ENCODE results near the gene TMOD1.
A peak's percentile ranks its signal among the peaks of the same experiment; 100 is the strongest.

TMOD1 gene

GRCh38 chr9:97517331-97518089 lies 16.0 kb downstream of the TMOD1 start:
- H3K4me3 ChIP-seq (ENCODE audit: low read depth, low read length), result no peak overlapping the region
- TF ChIP-seq CTCF (IDR thresholded peaks at IDR 0.05; ENCODE audit: low read depth, low read length), result no peak
- DNase-seq (ENCODE audit: low read depth, low spot score), result no peak
- in situ Hi-C loops (cut with HindIII; ENCODE audit: low sequenced_read_pairs), result no loop called here

- no peak overlapping the region for H3K4me3 ChIP-seq (ENCODE audit: low read depth, low read length)
- in situ Hi-C loops (cut with HindIII; ENCODE audit: low sequenced_read_pairs), result no loop called here
- no peak for TF ChIP-seq CTCF (IDR thresholded peaks at IDR 0.05; ENCODE audit: low read depth, low read length)
- no peak for DNase-seq (ENCODE audit: low read depth, low spot score)
Observed at GRCh38 chr9:97518166-97518908, 16.9 kb downstream of the TMOD1 start.

- DNase-seq (ENCODE audit: low read depth, low spot score), result peak; percentile 84
- in situ Hi-C loops (cut with HindIII; ENCODE audit: low sequenced_read_pairs), result no loop called here
- no peak overlapping the region for H3K4me3 ChIP-seq (ENCODE audit: low read depth, low read length)
- TF ChIP-seq CTCF (IDR thresholded peaks at IDR 0.05; ENCODE audit: low read depth, low read length), result no peak
Observed at GRCh38 chr9:97518909-97519307, 17.4 kb downstream of the TMOD1 start.

GRCh38 chr9:97519441-97519970 lies 18.0 kb downstream of the TMOD1 start:
- H3K4me3 ChIP-seq (ENCODE audit: low read depth, low read length), result no peak overlapping the region
- no peak for DNase-seq (ENCODE audit: low read depth, low spot score)
- no peak for TF ChIP-seq CTCF (IDR thresholded peaks at IDR 0.05; ENCODE audit: low read depth, low read length)
- in situ Hi-C loops (cut with HindIII; ENCODE audit: low sequenced_read_pairs), result no loop called here

- H3K4me3 ChIP-seq (ENCODE audit: low read depth, low read length), result no peak overlapping the region
- in situ Hi-C loops (cut with HindIII; ENCODE audit: low sequenced_read_pairs), result no loop called here
- no peak for TF ChIP-seq CTCF (IDR thresholded peaks at IDR 0.05; ENCODE audit: low read depth, low read length)
- no peak for DNase-seq (ENCODE audit: low read depth, low spot score)
Observed at GRCh38 chr9:97521576-97522333, 20.3 kb downstream of the TMOD1 start.

- TF ChIP-seq CTCF (IDR thresholded peaks at IDR 0.05; ENCODE audit: low read depth, low read length), result no peak
- in situ Hi-C loops (cut with HindIII; ENCODE audit: low sequenced_read_pairs), result no loop called here
- no peak overlapping the region for H3K4me3 ChIP-seq (ENCODE audit: low read depth, low read length)
- no peak for DNase-seq (ENCODE audit: low read depth, low spot score)
Observed at GRCh38 chr9:97524424-97524823, 23.0 kb downstream of the TMOD1 start.
